Measurements from ENCODE around the gene C1QTNF9B.

Gene C1QTNF9B

DNA sequence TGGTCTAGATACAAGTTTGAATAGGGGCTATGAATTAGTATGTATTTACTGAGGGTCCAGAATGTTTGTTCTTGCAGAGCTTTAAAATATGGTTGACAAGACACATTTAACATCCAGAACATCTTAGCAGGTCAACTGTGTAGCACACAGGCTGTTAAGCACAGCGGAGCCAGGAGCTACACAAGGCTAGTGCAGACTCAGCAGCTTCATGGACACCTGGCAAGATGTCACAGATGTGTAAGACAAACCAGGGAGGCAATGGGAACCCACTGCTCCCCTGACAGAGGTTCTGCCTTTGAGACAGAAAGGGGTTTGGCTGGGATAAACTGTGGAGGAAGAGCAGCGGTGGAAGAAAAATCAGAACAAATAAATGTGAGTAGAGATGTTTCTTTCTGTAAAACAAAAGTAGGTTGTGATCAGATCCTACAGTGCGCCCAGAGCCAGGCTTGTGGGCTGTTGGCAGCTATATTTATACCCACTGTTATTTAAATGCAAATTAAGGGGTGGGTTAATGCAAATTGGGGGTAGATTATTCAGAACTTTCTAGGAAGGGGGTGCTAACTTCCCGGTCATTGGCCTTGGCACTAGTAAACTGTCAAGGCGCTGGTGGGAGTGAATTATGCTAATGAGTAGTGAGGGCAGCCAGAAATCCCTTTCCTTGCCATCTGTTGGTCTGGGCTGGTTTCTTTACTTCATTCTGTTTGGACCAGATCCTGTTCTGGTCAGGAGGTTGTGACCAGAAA lies 41.1 kb downstream of the C1QTNF9B start:
- no peak for DNase-seq

DNA sequence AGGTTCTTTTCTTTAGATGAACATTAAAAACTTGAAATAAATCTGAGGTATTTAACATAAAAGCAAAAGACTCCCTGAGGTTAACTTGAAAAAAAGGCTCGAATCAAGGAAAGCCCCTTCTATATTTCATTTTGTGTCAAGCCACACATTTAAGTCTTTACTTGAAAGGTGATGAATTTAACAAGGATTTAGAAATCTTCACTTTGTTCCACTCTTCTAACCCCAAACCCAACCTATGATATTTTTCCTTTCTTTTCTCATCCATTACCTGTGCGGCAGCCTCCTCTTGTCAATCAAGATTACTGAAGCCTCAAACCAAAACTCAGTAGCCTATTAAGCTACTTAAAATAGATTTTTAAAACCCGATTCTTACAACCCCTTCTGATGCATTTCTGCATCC lies 41.9 kb downstream of the C1QTNF9B start:
- no peak for DNase-seq

DNA sequence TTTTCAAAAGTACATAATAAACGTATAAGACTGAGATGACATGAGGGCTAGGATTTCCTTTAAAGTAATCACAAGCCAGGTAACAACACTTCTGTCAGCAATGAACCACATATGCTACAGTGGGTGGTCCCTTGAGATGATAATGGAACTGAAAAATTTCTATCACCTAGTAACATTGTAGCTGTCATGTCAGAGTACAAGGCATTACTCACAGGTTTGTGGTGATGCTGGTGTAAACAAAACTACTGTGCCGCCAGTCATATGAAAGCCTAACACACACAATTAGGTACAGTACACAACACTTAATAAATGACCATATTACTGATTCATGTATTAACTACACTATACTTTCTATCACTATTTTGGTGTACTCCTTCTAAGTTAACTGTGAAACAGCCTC lies 45.0 kb downstream of the C1QTNF9B start:
- no peak for DNase-seq

- DNase-seq: no peak
Measured at GRCh38 chr13:23851106-23851505, 46.2 kb downstream of the C1QTNF9B start.

GRCh38 chr13:23850134-23850533 lies 47.2 kb downstream of the C1QTNF9B start:
- no peak for DNase-seq

DNA sequence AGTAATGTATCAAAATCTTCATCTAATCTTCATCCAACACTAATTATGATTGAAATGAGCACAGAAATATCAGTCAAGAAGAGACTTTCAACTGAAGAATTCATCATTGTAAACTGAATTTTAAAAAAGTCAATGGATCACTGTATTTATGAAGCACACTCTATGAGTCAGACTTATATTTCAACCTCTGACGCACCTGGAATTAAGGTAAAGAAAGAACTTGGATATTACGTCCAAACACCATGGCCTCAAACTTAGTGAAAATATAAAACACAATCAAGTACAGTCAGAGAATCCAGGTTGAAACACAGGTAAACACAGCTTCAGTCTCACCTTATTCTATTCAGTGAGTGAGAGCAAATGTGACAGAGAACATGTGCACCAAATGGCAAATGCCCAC lies 47.6 kb downstream of the C1QTNF9B start:
- DNase-seq: no peak

GRCh38 chr13:23848646-23849141 lies 48.6 kb downstream of the C1QTNF9B start:
- no peak for DNase-seq

DNA sequence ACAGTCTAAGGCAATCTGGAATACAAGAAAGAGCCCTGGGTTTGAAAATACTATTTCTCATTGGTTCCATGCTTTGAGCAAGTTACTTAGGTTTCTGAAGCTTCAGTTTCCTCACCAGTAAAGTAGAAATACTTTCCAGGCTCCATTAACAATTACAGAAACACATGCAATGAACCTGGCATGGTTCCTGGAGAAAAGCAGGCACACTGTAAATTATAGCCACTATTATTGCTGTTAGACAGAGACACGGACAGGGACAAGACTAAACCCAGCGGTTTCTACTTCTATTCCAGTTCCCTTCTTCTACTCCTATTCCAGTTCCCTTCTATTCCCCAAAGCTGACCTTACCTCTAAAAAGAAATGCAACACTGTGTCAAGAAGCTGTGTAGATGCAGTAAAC lies 49.3 kb downstream of the C1QTNF9B start:
- no peak for DNase-seq

GRCh38 chr13:23847497-23847896 lies 49.8 kb downstream of the C1QTNF9B start:
- DNase-seq: no peak

DNA sequence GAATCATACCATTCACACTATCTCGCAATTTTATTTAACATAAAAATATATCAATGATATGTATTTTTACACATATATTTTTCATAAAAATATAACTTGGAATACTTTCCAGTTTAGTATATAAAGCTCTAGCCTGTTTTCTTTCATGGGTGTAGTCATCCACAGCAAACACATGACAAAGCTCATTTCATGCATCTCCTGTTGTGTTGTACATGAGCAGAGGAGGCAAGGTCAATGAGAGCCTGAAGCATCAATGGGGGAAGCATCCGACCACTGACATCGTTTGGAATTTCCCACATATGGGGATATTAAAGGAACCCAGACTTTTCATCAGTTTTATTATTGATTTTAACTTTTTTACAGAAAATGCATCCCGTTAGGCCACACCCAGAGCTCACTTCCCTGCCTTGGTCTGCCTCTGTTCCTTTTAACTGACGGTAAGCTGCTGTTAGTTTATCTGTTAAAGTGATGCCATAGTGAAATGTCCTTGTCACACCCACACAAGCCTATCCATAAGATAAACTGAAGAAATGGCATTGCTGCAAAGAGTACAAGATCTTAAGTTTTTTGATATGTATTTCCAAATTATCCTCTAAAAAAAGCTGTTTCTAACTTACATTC lies 52.1 kb downstream of the C1QTNF9B start:
- no peak for DNase-seq

DNA sequence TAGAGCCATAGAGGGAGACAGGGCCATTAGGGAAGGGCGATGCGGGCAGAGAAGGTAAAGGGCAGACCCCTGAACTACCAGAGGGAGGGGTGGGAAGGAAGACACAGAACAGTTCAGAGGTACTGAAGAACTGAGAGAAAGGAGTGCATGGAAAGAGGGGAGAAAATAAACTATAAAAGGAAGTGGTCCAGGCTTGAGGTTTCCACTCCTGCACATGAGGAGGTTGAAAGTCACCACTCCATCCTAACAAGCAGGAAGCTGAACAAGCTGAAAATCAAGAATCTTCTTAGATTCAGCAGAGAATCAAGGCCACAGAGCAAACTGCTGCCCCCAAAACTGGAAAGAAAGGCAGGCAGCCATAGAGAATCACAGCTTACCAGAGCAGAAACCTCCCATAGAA lies 53.2 kb downstream of the C1QTNF9B start:
- no peak for DNase-seq

DNA sequence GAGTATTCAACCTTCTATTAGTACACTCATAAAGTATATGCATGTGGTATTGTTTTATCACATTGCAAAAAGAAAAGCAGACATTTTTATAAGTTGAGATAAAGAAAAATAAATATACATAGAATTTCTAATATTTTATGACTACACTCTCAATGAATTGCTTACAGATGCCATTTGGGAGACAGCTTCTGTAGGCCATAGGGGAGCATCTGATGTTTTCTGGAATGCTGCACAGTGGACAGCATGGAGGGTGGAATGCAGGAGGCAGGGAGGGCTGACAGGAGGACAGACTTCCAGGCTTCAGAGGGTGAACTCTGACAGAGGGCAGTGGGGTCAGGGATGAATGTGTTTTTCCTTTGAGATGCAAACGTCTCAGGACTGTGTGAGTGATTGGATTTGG lies 53.9 kb downstream of the C1QTNF9B start:
- no peak for DNase-seq

- no peak for DNase-seq
Measured at GRCh38 chr13:23842406-23842805, 54.9 kb downstream of the C1QTNF9B start.
